HepG2 (cell line): Measurements from ENCODE around the gene TAP1. TPM values are rescaled to one million over a fixed set of nuclear protein-coding genes. Genes with fewer than 3 reads are reported as not detected.
A peak's percentile ranks its signal among the peaks of the same experiment; 100 is the strongest.

ENCODE experiments used
- AGO1 ChIP-seq: fragments of 200-400 bp; formaldehyde crosslinking; IDR thresholded peaks from 2 replicates; pipeline ENCODE4 v1.6.1; 2017; ENCODE audit warnings: mild to moderate bottlenecking, low read depth, low read length, moderate library complexity; ENCODE audit not compliant: poor library complexity, severe bottlenecking
- BRF2 ChIP-seq: sonication (generic); formaldehyde crosslinking; IDR thresholded peaks from 2 replicates; pipeline ENCODE4 v1.8.1; 2022; ENCODE audit warnings: mild to moderate bottlenecking, missing genetic modification reagents
- GMEB1 ChIP-seq: sonication (generic); formaldehyde crosslinking; IDR thresholded peaks from 2 replicates; pipeline ENCODE4 v1.5.1; 2020; ENCODE audit warnings: missing genetic modification reagents, mild to moderate bottlenecking, borderline replicate concordance
- HOMEZ ChIP-seq: IDR thresholded peaks from 2 replicates; pipeline ENCODE4 v1.6.1; 2016; ENCODE audit warnings: low read depth
- KDM1A ChIP-seq: IDR thresholded peaks from 2 replicates; pipeline ENCODE4 v1.6.1; 2016; ENCODE audit warnings: missing compliant biosample characterization
- RARA ChIP-seq: IDR thresholded peaks from 2 replicates; pipeline ENCODE4 v1.6.1; 2016; ENCODE audit warnings: missing genetic modification reagents, missing compliant biosample characterization
- STAT6 ChIP-seq: sonication (generic); formaldehyde crosslinking; IDR thresholded peaks from 2 replicates; pipeline ENCODE4 v1.4.0; 2020; ENCODE audit warnings: missing genetic modification reagents, mild to moderate bottlenecking, borderline replicate concordance
- TFE3 ChIP-seq: IDR thresholded peaks from 2 replicates; pipeline ENCODE4 v1.6.1; 2016
- THRA ChIP-seq: sonication (generic); formaldehyde crosslinking; IDR thresholded peaks from 2 replicates; pipeline ENCODE4 v1.4.0; 2020; ENCODE audit warnings: missing genetic modification reagents, borderline replicate concordance
- TOE1 ChIP-seq: sonication (generic); formaldehyde crosslinking; IDR thresholded peaks from 2 replicates; pipeline ENCODE4 v1.4.0; 2020; ENCODE audit warnings: mild to moderate bottlenecking, missing genetic modification reagents
- ZFX ChIP-seq: sonication (generic); formaldehyde crosslinking; IDR thresholded peaks from 2 replicates; pipeline ENCODE4 v1.4.0; 2020; ENCODE audit warnings: mild to moderate bottlenecking, low read depth, missing genetic modification reagents, moderate library complexity
- ZNF556 ChIP-seq: sonication (generic); formaldehyde crosslinking; IDR thresholded peaks from 2 replicates; pipeline ENCODE4 v1.4.0; 2020; ENCODE audit warnings: mild to moderate bottlenecking, missing genetic modification reagents, borderline replicate concordance
- ZNF574 ChIP-seq: sonication (generic); formaldehyde crosslinking; IDR thresholded peaks from 2 replicates; pipeline ENCODE4 v1.4.0; 2020; ENCODE audit warnings: missing genetic modification reagents
- polyA plus RNA-seq, 8 experiments: library from polyadenylated mRNA; depleted of rRNA in 3 of 8; stranded (reverse) in 7 of 8; unstranded in 1 of 8; fragments of >200 nt; fragmentation: Illumina TruSeq in 4 of 8; extraction: Trizol in 4 of 8; gene quantifications; 2 replicates each; pipeline versions ENCODE4 v1.2.1 to v1.2.3, GENCODE V29; 2011 to 2016; ENCODE audit warnings: low read depth in 4 of 8, missing spikeins in 1 of 8, mixed read lengths in 1 of 8; ENCODE audit not compliant: insufficient read depth in 1 of 8
- total RNA-seq, 5 experiments: library from RNA; depleted of rRNA; stranded (reverse); fragments of >200 nt; fragmentation: Illumina TruSeq; extraction: Trizol; gene quantifications; 2 replicates each; pipeline ENCODE4 v1.2.3, GENCODE V29; 2016; ENCODE audit warnings: low read depth in 1 of 5

The TAP1 gene
- total and polyA plus RNA-seq, 2 of the 13 experiments (the other 11 are each of a cell fraction or from before 2014, with no cell fraction given) = 31.2 to 52.2 TPM

- TF ChIP-seq AGO1 (peak; percentile 48), HOMEZ (peak; percentile 61; the same call in 1 of the 2 replicates), ZFX (peak; percentile 90), BRF2 (CRISPR knock-in tag) (no peak), RARA (CRISPR knock-in tag) (peak; percentile 49; the same call in 1 of the 2 replicates), ZNF574 (peak; percentile 87), TFE3 (CRISPR knock-in tag) (peak; percentile 25; the same call in 1 of the 2 replicates), STAT6 (CRISPR knock-in tag) (no peak), GMEB1 (CRISPR knock-in tag) (peak; percentile 73; the same call in 1 of the 2 replicates), TOE1 (CRISPR knock-in tag) (no peak; the same call in 1 of the 2 replicates), THRA (CRISPR knock-in tag) (peak; percentile 71), ZNF556 (CRISPR knock-in tag) (peak; percentile 81; the same call in 1 of the 2 replicates), KDM1A (CRISPR knock-in tag) (peak; percentile 25; the same call in 1 of the 2 replicates)
Observed at GRCh38 chr6:32838114-32838958, 15.2 kb downstream of the TAP1 start, which contains the start of gene TAP2 (continued).
